ENCODE data around the gene WNT10A. TPM values are rescaled to one million over a fixed set of nuclear protein-coding genes. Genes with fewer than 3 reads are reported as not detected.

WNT10A gene
- total and polyA plus RNA-seq, 3 donors from 2014 or later: 1.5 to 2.5 (median 2.1) TPM

Small RNA genes within 50 kb of the gene (small RNA-seq; reads per million reads assigned to genes)
- 0 reads per million in 2 donors for gene RNU6-642P

Other genes with a start within 250 kb of the WNT10A start
- gene ZNF142, start 221.2 kb upstream of the WNT10A start, total RNA-seq: 10 to 100 TPM; 32.7 to 39.3 TPM
- 23.3 TPM for gene ZNF142, start 221.2 kb upstream of the WNT10A start, polyA plus RNA-seq (ENCODE audit: insufficient read depth, low read depth, low replicate concordance)
- gene BCS1L, start 221.2 kb upstream of the WNT10A start, total RNA-seq: 10 to 100 TPM; 37.0 to 39.4 TPM
- 22.3 TPM for gene BCS1L, start 221.2 kb upstream of the WNT10A start, polyA plus RNA-seq (ENCODE audit: insufficient read depth, low read depth, low replicate concordance)
- gene RNF25, start 208.8 kb upstream of the WNT10A start, total RNA-seq: 10 to 100 TPM; 26.0 to 36.0 TPM
- gene RNF25, start 208.8 kb upstream of the WNT10A start, polyA plus RNA-seq (ENCODE audit: insufficient read depth, low read depth, low replicate concordance): 57.8 TPM
- gene STK36, start 208.8 kb upstream of the WNT10A start, total RNA-seq: 100 to 1,000 TPM; 168 to 186 TPM
- 153 TPM for gene STK36, start 208.8 kb upstream of the WNT10A start, polyA plus RNA-seq (ENCODE audit: insufficient read depth, low read depth, low replicate concordance)
- 10 to 100 TPM; 86.0 to 96.9 TPM for gene TTLL4, start 170.0 kb upstream of the WNT10A start, total RNA-seq
- gene TTLL4, start 170.0 kb upstream of the WNT10A start, polyA plus RNA-seq (ENCODE audit: insufficient read depth, low read depth, low replicate concordance): 141 TPM
- 10 to 100 TPM; 37.2 to 62.8 TPM for gene CYP27A1, start 98.7 kb upstream of the WNT10A start, total RNA-seq
- gene CYP27A1, start 98.7 kb upstream of the WNT10A start, polyA plus RNA-seq (ENCODE audit: insufficient read depth, low read depth, low replicate concordance): 30.2 TPM
- under 1 TPM; 0.25 to 0.39 TPM for gene PRKAG3, start 49.0 kb upstream of the WNT10A start, total RNA-seq
- gene PRKAG3, start 49.0 kb upstream of the WNT10A start, polyA plus RNA-seq (ENCODE audit: insufficient read depth, low read depth, low replicate concordance): 0.40 TPM
- gene WNT6, start 21.0 kb upstream of the WNT10A start, total RNA-seq: 10 to 100 TPM in 1 of 2 donors, 1 to 10 TPM in 1; 5.5 to 46.5 TPM
- gene WNT6, start 21.0 kb upstream of the WNT10A start, polyA plus RNA-seq (ENCODE audit: insufficient read depth, low read depth, low replicate concordance): 2.7 TPM
- 1 to 10 TPM; 1.2 to 1.6 TPM for gene CDK5R2, start 78.8 kb downstream of the WNT10A start, total RNA-seq
- gene CDK5R2, start 78.8 kb downstream of the WNT10A start, polyA plus RNA-seq (ENCODE audit: insufficient read depth, low read depth, low replicate concordance): 0.83 TPM
- gene FEV, start 104.3 kb downstream of the WNT10A start, total RNA-seq: not detected
- gene FEV, start 104.3 kb downstream of the WNT10A start, polyA plus RNA-seq (ENCODE audit: insufficient read depth, low read depth, low replicate concordance): not detected
- gene CRYBA2, start 112.6 kb downstream of the WNT10A start, total RNA-seq: 1 to 10 TPM in 1 of 2 donors, under 1 TPM in 1; 0.56 to 2.9 TPM
- gene CRYBA2, start 112.6 kb downstream of the WNT10A start, polyA plus RNA-seq (ENCODE audit: insufficient read depth, low read depth, low replicate concordance): 2.7 TPM
- gene CFAP65, start 160.7 kb downstream of the WNT10A start, total RNA-seq: 10 to 100 TPM; 15.5 to 23.7 TPM
- 42.9 TPM for gene CFAP65, start 160.7 kb downstream of the WNT10A start, polyA plus RNA-seq (ENCODE audit: insufficient read depth, low read depth, low replicate concordance)
- under 1 TPM; 0.19 to 0.39 TPM for gene IHH, start 180.1 kb downstream of the WNT10A start, total RNA-seq
- 1.1 TPM for gene IHH, start 180.1 kb downstream of the WNT10A start, polyA plus RNA-seq (ENCODE audit: insufficient read depth, low read depth, low replicate concordance)

Data from testis (tissue), 3 donors.